H1 (cell line): ENCODE measurements around the gene CAPS. TPM values are rescaled to one million over a fixed set of nuclear protein-coding genes. Genes with fewer than 3 reads are reported as not detected.

Experiments used
- EZH2 ChIP-seq: fragments of 200-600 bp; sonication (generic); IDR thresholded peaks from 2 replicates; pipeline ENCODE4 v1.7.1; 2012; ENCODE audit warnings: low read depth, mild to moderate bottlenecking, moderate library complexity, low read length, inconsistent platforms; ENCODE audit not compliant: severe bottlenecking
- NRF1 ChIP-seq: IDR thresholded peaks from 2 replicates; pipeline ENCODE4 v1.6.1; 2011; ENCODE audit warnings: mild to moderate bottlenecking, low read depth, low read length, improper control_type of control experiment
- SIN3A ChIP-seq, 2 experiments: IDR thresholded peaks in 1 of 2; conservative IDR thresholded peaks in 1 of 2; 2 replicates each; pipeline ENCODE4 v1.6.1; 2011 to 2012; ENCODE audit warnings: low read length in 2 of 2, improper control_type of control experiment in 1 of 2, low read depth in 1 of 2, mild to moderate bottlenecking in 1 of 2
- TAF7 ChIP-seq: optimal IDR thresholded peaks from 2 replicates; pipeline ENCODE3; 2011; ENCODE audit warnings: low read depth, mild to moderate bottlenecking, inconsistent platforms, low read length, moderate library complexity, borderline replicate concordance
- polyA plus RNA-seq, 7 experiments: library from polyadenylated mRNA; depleted of rRNA in 3 of 7; stranded (reverse) in 5 of 7; unstranded in 2 of 7; fragments of >200 nt in 5 of 7; fragments of 200-250 nt in 2 of 7; gene quantifications; 1 replicate in 5 of 7; 2 replicates in 1 of 7; 4 replicates in 1 of 7; pipeline versions ENCODE4 v1.2.1 to v1.2.3, GENCODE V29; 2011 to 2013; ENCODE audit warnings: missing spikeins in 2 of 7, mixed read lengths in 2 of 7
- total RNA-seq: library from RNA; stranded (reverse); fragmentation: NEBNext Ultra II Directional; extraction: Animal tissue kit (Norgen Biotek cat#: 25700); gene quantifications from 2 replicates; pipeline ENCODE4 v1.2.1, GENCODE V29; 2021
- TF ChIP-seq, protein P1 (sequence below): IDR thresholded peaks from 2 replicates; pipeline ENCODE4 v1.6.1; 2012; ENCODE audit warnings: inconsistent platforms

CAPS gene
- total and polyA plus RNA-seq, 2 of the 8 experiments (the other 6 are each of a cell fraction or from before 2014, with no cell fraction given), result 2.1 to 2.4 TPM

DNA sequence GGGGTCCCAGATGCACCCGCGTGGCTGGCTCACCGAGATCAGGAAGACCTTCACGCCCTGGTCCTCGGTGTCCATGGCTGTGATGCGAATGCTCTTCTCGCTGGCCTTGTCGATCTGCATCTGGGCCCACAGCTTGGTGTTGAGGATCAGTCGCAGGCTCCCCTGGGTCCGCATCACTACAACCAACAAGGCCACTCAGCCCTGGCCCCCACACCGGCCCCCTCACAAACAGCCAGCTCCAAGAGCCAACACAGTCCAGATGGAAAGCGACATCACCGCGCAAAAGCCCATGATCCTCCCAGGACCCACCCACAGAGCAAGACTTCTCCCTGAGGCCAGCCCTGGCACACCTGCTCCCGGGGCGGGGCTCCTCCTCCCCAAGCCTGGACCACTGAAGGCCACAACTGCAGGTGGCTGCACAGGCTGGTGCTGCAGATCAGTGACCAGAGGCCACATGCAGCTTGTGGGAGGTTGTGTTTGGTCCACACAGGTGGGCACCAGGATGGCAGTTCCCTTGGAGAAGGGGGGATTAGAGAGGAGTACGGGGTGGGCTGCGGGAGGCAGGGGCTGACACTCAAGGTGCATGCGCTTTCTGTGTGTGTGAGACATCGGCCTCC, 4.5 kb downstream of the CAPS start (continued):
- no peak for TF ChIP-seq SIN3A (conservative IDR thresholded peaks at IDR 0.05 in 1 of 2, IDR thresholded peaks at IDR 0.05 in 1 of 2; ENCODE audit: low read depth in 1 of 2, low read length in 2 of 2)
- TF ChIP-seq EZH2, result no peak
- TF ChIP-seq NRF1, result no peak
- TF ChIP-seq, protein P1, sequence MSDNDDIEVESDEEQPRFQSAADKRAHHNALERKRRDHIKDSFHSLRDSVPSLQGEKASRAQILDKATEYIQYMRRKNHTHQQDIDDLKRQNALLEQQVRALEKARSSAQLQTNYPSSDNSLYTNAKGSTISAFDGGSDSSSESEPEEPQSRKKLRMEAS, result no peak
- TF ChIP-seq TAF7, result no peak
